B cell (primary cell): ENCODE results near the gene UTP4. TPM values are rescaled to one million over a fixed set of nuclear protein-coding genes. Genes with fewer than 3 reads are reported as not detected.

Experiments
- ATAC-seq: fragments of 200-7000 bp; cut with Tn5 transposase; one replicate; pipeline ENCODE4 v1.10.0; 2021; ENCODE audit warnings: low read depth, mild to moderate bottlenecking, moderate number of reproducible peaks, moderate library complexity
- CTCF ChIA-PET: fragments of 350-600 bp; sonication (Branson Sonifier 250); formaldehyde crosslinking; loops from one replicate; lab custom pipeline; 2021; ENCODE audit warnings: antibody characterized with exemption, inconsistent platforms; lab: Charles Lee
- POLR2A ChIA-PET: fragments of 350-600 bp; sonication (Branson Sonifier 250); formaldehyde crosslinking; loops from one replicate; lab custom pipeline; 2021; ENCODE audit warnings: antibody characterized with exemption; lab: Charles Lee
- DNase-seq: peaks from one replicate; pipeline ENCODE4 v3.0.0; 2013
- H2AFZ ChIP-seq: 2 replicates; pipeline ENCODE4 v1.6.1; 2012; ENCODE audit warnings: mild to moderate bottlenecking, low read depth, low read length; ENCODE audit not compliant: insufficient read depth, poor library complexity, severe bottlenecking
- H3K27ac ChIP-seq, 2 donors: 1 replicate in 1 of 2; 2 replicates in 1 of 2; pipeline ENCODE4 v1.5.1; 2012 to 2013; ENCODE audit warnings: low read length in 2 of 2, mild to moderate bottlenecking in 2 of 2, moderate library complexity in 1 of 2
- H3K27me3 ChIP-seq, 4 experiments: fragments of 200-600 bp in 1 of 4; sonication (generic) in 1 of 4; replicated peaks in 1 of 4; 1 replicate in 2 of 4; 2 replicates in 2 of 4; pipeline versions ENCODE4 v1.6.1 to v1.7.0; 2013 to 2016; ENCODE audit warnings: low read length in 3 of 4, mild to moderate bottlenecking in 2 of 4, mixed read lengths in 1 of 4, moderate library complexity in 1 of 4; ENCODE audit not compliant: insufficient read depth in 4 of 4, control insufficient read depth in 3 of 4; ENCODE audit errors: control extremely low read depth in 1 of 4
- H3K36me3 ChIP-seq, 2 experiments: replicated peaks in 1 of 2; 1 replicate in 1 of 2; 2 replicates in 1 of 2; pipeline versions ENCODE4 v1.6.1 to v1.7.1; 2013; ENCODE audit warnings: low read length in 1 of 2; ENCODE audit not compliant: insufficient read depth in 2 of 2, control insufficient read depth in 1 of 2; ENCODE audit errors: control extremely low read depth in 1 of 2, extremely low read depth in 1 of 2
- H3K4me1 ChIP-seq, 2 donors: fragments of 200-600 bp in 1 of 2; sonication (generic) in 1 of 2; 1 replicate in 1 of 2; 2 replicates in 1 of 2; pipeline versions ENCODE4 v1.5.1 to v1.6.1; 2013 to 2017; ENCODE audit warnings: low read length in 2 of 2; ENCODE audit not compliant: control insufficient read depth in 2 of 2, insufficient read depth in 2 of 2
- H3K4me2 ChIP-seq: replicated peaks from 2 replicates; pipeline ENCODE3; 2012; ENCODE audit warnings: mild to moderate bottlenecking, low read depth, low read length; ENCODE audit not compliant: poor library complexity, severe bottlenecking
- H3K4me3 ChIP-seq, 5 experiments: fragments of 200-600 bp in 1 of 5; sonication (generic) in 1 of 5; 1 replicate in 3 of 5; 2 replicates in 2 of 5; pipeline versions ENCODE4 v1.5.1 to v1.7.0; 2011 to 2016; ENCODE audit warnings: low read length in 4 of 5, mild to moderate bottlenecking in 4 of 5, low read depth in 2 of 5, control low read depth in 1 of 5, moderate library complexity in 1 of 5; ENCODE audit not compliant: insufficient read depth in 1 of 5; ENCODE audit errors: control extremely low read depth in 1 of 5, extremely low read depth in 1 of 5
- H3K79me2 ChIP-seq: fragments of 200-600 bp; sonication (generic); one replicate; pipeline ENCODE4 v1.6.0; 2016; ENCODE audit warnings: low read length; ENCODE audit not compliant: control insufficient read depth, insufficient read depth
- H3K9ac ChIP-seq: fragments of 200-600 bp; sonication (generic); 2 replicates; pipeline ENCODE4 v1.6.1; 2017; ENCODE audit warnings: mild to moderate bottlenecking, low read length, moderate library complexity
- H3K9me3 ChIP-seq, 3 donors: one replicate each; pipeline versions ENCODE4 v1.6.1 to v1.7.1; 2013; ENCODE audit warnings: low read length in 2 of 3; ENCODE audit not compliant: control insufficient read depth in 2 of 3, insufficient read depth in 1 of 3; ENCODE audit errors: control extremely low read depth in 1 of 3
- H4K20me1 ChIP-seq: 2 replicates; pipeline ENCODE4 v1.6.0; 2012; ENCODE audit warnings: mild to moderate bottlenecking, low read length; ENCODE audit not compliant: insufficient read depth, control insufficient read depth, poor library complexity, severe bottlenecking
- H3K27ac Mint-ChIP-seq: one replicate; pipeline ENCODE4 v1.8.0; 2021; ENCODE audit warnings: mixed read lengths
- H3K27me3 Mint-ChIP-seq: one replicate; pipeline ENCODE4 v1.8.0; 2021; ENCODE audit warnings: mixed read lengths
- H3K4me1 Mint-ChIP-seq: one replicate; pipeline ENCODE4 v1.8.0; 2021; ENCODE audit warnings: mixed read lengths
- H3K4me3 Mint-ChIP-seq: one replicate; pipeline ENCODE4 v1.8.0; 2021; ENCODE audit warnings: mixed read lengths
- H3K9me3 Mint-ChIP-seq: one replicate; pipeline ENCODE4 v1.8.0; 2022; ENCODE audit warnings: mixed read lengths; ENCODE audit not compliant: insufficient read depth
- CTCF ChIP-seq: fragments of 200-600 bp; IDR thresholded peaks from one replicate; pipeline ENCODE4 v1.8.0; 2022; ENCODE audit warnings: antibody characterized with exemption, mild to moderate bottlenecking
- EZH2 ChIP-seq: IDR thresholded peaks from 2 replicates; pipeline ENCODE4 v1.6.1; 2012; ENCODE audit warnings: borderline replicate concordance, low read depth, mild to moderate bottlenecking, moderate library complexity, low read length; ENCODE audit not compliant: insufficient read depth, poor library complexity, severe bottlenecking
- WGBS: methylation state at CpG from one replicate; pipeline ENCODE4 v1.1.5; 2013; ENCODE audit warnings: missing lambda C conversion rate; ENCODE audit not compliant: insufficient coverage; 5-methylcytosine and 5-hydroxymethylcytosine counted together
- intact Hi-C: fragments of 100-400 bp; cut with micrococcal nuclease; formaldehyde crosslinking; loops from one replicate; pipeline ENCODE4 v1.10.0; 2022
- polyA plus RNA-seq: library from polyadenylated mRNA; depleted of rRNA; stranded (reverse); fragments of >200 nt; gene quantifications from 2 replicates; pipeline ENCODE4 v1.2.3, GENCODE V29; 2012
- total RNA-seq, 2 donors: library from RNA; stranded (reverse); fragments of 120-200 nt in 1 of 2; gene quantifications; 1 replicate in 1 of 2; 2 replicates in 1 of 2; pipeline versions ENCODE4 v1.2.3 to v1.2.4, GENCODE V29; 2013 to 2022

Gene UTP4
- total and polyA plus RNA-seq, 2 donors (not counting 1 experiment from before 2014, with no cell fraction given), result 24.3 to 30.1 TPM

- no peaks in the 10 kb centered on the region for H3K9me3 ChIP-seq
- H3K4me3 ChIP-seq, result no peak overlapping the region
- intact Hi-C loops, result no loop called here
- Mint-ChIP-seq H3K27me3 (no peaks in the 10 kb centered on the region), H3K4me3 (no peak overlapping the region), H3K9me3 (no peaks in the 10 kb centered on the region), H3K4me1 (no peaks in the 10 kb centered on the region), H3K27ac (no peak overlapping the region)
- H3K27me3 ChIP-seq, result no peaks in the 10 kb centered on the region
- no peak for TF ChIP-seq CTCF
- no peaks in the 10 kb centered on the region for H3K79me2 ChIP-seq
- ATAC-seq, result no peak
- H3K36me3 ChIP-seq, result peaks cover 2 to 13% of the 10 kb centered on the region in 2 experiments
- no peak for DNase-seq
- no peak overlapping the region for H3K9ac ChIP-seq
- no peaks in the 10 kb centered on the region for H4K20me1 ChIP-seq
- H3K27ac ChIP-seq, result no peak overlapping the region
- WGBS, result 83% methylated on average over 4 of the region's 4 CpGs
- ChIA-PET POLR2A (no interaction called here), CTCF (interaction anchor here (0.6 to 1.6 kb wide), 2 partner anchors 31 to 871 kb away, joined by 3 read pairs; no protein-coding TSS in a partner anchor)
- H3K4me2 ChIP-seq, result no peak overlapping the region
- no peak overlapping the region for H2AFZ ChIP-seq
- H3K4me1 ChIP-seq, result no peaks in the 10 kb centered on the region
Observed at GRCh38 chr16:69088684-69089083, 43.8 kb upstream of the UTP4 start.

DNA sequence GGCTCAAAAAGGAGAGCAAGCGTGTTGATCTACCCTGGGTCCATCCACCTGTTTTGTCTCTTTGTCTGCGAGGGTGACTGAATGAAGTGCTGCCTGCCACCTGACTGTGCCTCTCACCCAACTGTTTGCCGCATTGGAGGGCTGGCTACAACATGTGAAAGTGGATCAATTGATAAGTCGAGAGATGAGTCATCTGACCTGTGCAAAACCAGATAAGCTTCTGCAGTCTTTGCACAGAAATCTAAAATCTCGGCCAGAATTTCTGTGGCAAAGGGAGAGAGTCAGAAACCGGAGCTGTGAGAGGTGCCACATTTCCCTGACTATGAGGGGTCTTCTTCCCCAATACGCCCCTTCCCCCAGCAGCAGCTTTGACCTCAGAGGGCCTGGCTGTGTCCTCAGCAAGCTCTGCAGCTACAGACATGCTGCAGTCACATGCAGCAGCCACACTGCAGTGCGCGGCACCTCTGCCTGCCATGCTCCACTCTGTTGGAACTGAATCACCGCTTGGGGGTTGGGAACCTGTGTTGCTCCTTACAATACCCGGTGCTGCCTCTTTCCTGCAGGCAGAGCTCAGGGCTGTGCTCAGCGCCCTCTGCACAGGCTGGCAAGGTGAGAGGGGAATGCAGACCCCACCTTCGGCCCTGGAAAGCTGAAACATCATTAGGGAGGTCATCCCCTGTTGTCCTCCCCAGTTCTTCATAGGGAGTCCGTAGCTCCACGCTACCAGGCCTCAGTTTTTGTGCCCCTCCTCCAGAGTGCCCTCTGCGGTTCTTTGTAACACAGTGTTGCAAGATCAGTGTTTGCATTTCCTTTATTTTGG lies 43.1 kb upstream of the UTP4 start:
- TF ChIP-seq CTCF (no peak), EZH2 (no peak)
- Histone ChIP-seq H3K36me3 (peaks cover 2 to 10% of the 10 kb centered on the region in 2 experiments), H3K27ac (no peak overlapping the region), H3K9ac (no peak overlapping the region), H3K9me3 (no peaks in the 10 kb centered on the region), H2AFZ (no peak overlapping the region), H3K4me1 (no peaks in the 10 kb centered on the region), H3K4me2 (no peak overlapping the region), H4K20me1 (no peaks in the 10 kb centered on the region), H3K27me3 (no peaks in the 10 kb centered on the region), H3K4me3 (no peak overlapping the region), H3K79me2 (no peaks in the 10 kb centered on the region)
- ChIA-PET CTCF (interaction anchor here (0.6 to 1.6 kb wide), 2 partner anchors 30 to 872 kb away, joined by 3 read pairs; no protein-coding TSS in a partner anchor), POLR2A (no interaction called here)
- no peak overlapping the region for H3K27ac Mint-ChIP-seq
- no peaks in the 10 kb centered on the region for H3K9me3 Mint-ChIP-seq
- 72% methylated on average over 16 of the region's 16 CpGs for WGBS
- intact Hi-C loops, result no loop called here
- no peaks in the 10 kb centered on the region for H3K4me1 Mint-ChIP-seq
- no peak for DNase-seq
- H3K4me3 Mint-ChIP-seq, result no peak overlapping the region
- H3K27me3 Mint-ChIP-seq, result no peaks in the 10 kb centered on the region
- ATAC-seq, result no peak
